ENCODE measurements around the gene CXADR. TPM values are rescaled to one million over a fixed set of nuclear protein-coding genes. Genes with fewer than 3 reads are reported as not detected.
"Not testable (repeated sequence)": the region's sequence is repeated elsewhere in the genome, so short reads cannot be mapped to it uniquely, and the experiment has no call there.

The CXADR gene
- total RNA-seq, 2 donors from 2014 or later: 0.62 to 1.9 TPM

GRCh38 chr21:17489565-17489964 lies 23.3 kb upstream of the CXADR start:
- not testable (repeated sequence) for H3K4me3 Mint-ChIP-seq; H3K27ac Mint-ChIP-seq; DNase-seq; ATAC-seq; H3K36me3 Mint-ChIP-seq (ENCODE audit: low read depth); H3K4me1 Mint-ChIP-seq; H3K9me3 ChIP-seq (ENCODE audit: control insufficient read depth, low read length, poor library complexity, severe bottlenecking)
- peaks cover 11% of the 10 kb centered on the region for H3K27me3 Mint-ChIP-seq

- peaks cover 3% of the 10 kb centered on the region for H3K36me3 Mint-ChIP-seq (ENCODE audit: low read depth)
- no peaks in the 10 kb centered on the region for H3K9me3 ChIP-seq (ENCODE audit: control insufficient read depth, low read length, poor library complexity, severe bottlenecking)
- no peak overlapping the region for H3K4me3 Mint-ChIP-seq
- no peaks in the 10 kb centered on the region for H3K4me1 Mint-ChIP-seq
- no peak overlapping the region for H3K27ac Mint-ChIP-seq
- DNase-seq (no peak), ATAC-seq (no peak)
- peaks cover 23% of the 10 kb centered on the region for H3K27me3 Mint-ChIP-seq
Observed at GRCh38 chr21:17491716-17492414, 21.0 kb upstream of the CXADR start.

- H3K9me3 ChIP-seq (ENCODE audit: control insufficient read depth, low read length, poor library complexity, severe bottlenecking): no peaks in the 10 kb centered on the region
- ATAC-seq (no peak), DNase-seq (no peak)
- Mint-ChIP-seq H3K27me3 (peaks cover 23% of the 10 kb centered on the region), H3K4me1 (no peaks in the 10 kb centered on the region), H3K36me3 (ENCODE audit: low read depth) (peaks cover 3% of the 10 kb centered on the region), H3K4me3 (no peak overlapping the region), H3K27ac (no peak overlapping the region)
Observed at GRCh38 chr21:17492415-17493168, 20.3 kb upstream of the CXADR start.

- no peak overlapping the region for H3K4me3 Mint-ChIP-seq
- no peak for DNase-seq
- H3K27ac Mint-ChIP-seq: no peak overlapping the region
- H3K36me3 Mint-ChIP-seq (ENCODE audit: low read depth): peaks cover 3% of the 10 kb centered on the region
- H3K27me3 Mint-ChIP-seq: peaks cover 28% of the 10 kb centered on the region
- H3K4me1 Mint-ChIP-seq: no peaks in the 10 kb centered on the region
- H3K9me3 ChIP-seq (ENCODE audit: control insufficient read depth, low read length, poor library complexity, severe bottlenecking): no peaks in the 10 kb centered on the region
- no peak for ATAC-seq
Observed at GRCh38 chr21:17494051-17494450, 18.8 kb upstream of the CXADR start.

GRCh38 chr21:17495680-17496079 lies 17.2 kb upstream of the CXADR start:
- Mint-ChIP-seq H3K27me3 (peaks cover 36% of the 10 kb centered on the region), H3K36me3 (ENCODE audit: low read depth) (peaks cover 3% of the 10 kb centered on the region), H3K27ac (no peak overlapping the region), H3K4me1 (no peaks in the 10 kb centered on the region), H3K4me3 (no peak overlapping the region)
- no peak for ATAC-seq
- no peak for DNase-seq
- H3K9me3 ChIP-seq (ENCODE audit: control insufficient read depth, low read length, poor library complexity, severe bottlenecking): no peaks in the 10 kb centered on the region

- H3K9me3 ChIP-seq (ENCODE audit: control insufficient read depth, low read length, poor library complexity, severe bottlenecking): no peaks in the 10 kb centered on the region
- DNase-seq (no peak), ATAC-seq (no peak)
- Mint-ChIP-seq H3K27me3 (peaks cover 36% of the 10 kb centered on the region), H3K4me1 (no peaks in the 10 kb centered on the region), H3K4me3 (no peak overlapping the region), H3K36me3 (ENCODE audit: low read depth) (peaks cover 3% of the 10 kb centered on the region), H3K27ac (no peak overlapping the region)
Observed at GRCh38 chr21:17497316-17497715, 15.5 kb upstream of the CXADR start.

GRCh38 chr21:17498586-17498985 lies 14.3 kb upstream of the CXADR start:
- DNase-seq (no peak), ATAC-seq (no peak)
- Mint-ChIP-seq H3K27me3 (peaks cover 34% of the 10 kb centered on the region), H3K4me3 (no peak overlapping the region), H3K27ac (no peak overlapping the region), H3K36me3 (ENCODE audit: low read depth) (peaks cover 3% of the 10 kb centered on the region), H3K4me1 (no peaks in the 10 kb centered on the region)
- H3K9me3 ChIP-seq (ENCODE audit: control insufficient read depth, low read length, poor library complexity, severe bottlenecking): no peaks in the 10 kb centered on the region

- Mint-ChIP-seq H3K36me3 (ENCODE audit: low read depth) (no peaks in the 10 kb centered on the region), H3K4me3 (no peak overlapping the region), H3K4me1 (no peaks in the 10 kb centered on the region), H3K27me3 (peaks cover 13% of the 10 kb centered on the region), H3K27ac (no peak overlapping the region)
- ATAC-seq: no peak
- H3K9me3 ChIP-seq (ENCODE audit: control insufficient read depth, low read length, poor library complexity, severe bottlenecking): no peaks in the 10 kb centered on the region
- DNase-seq: no peak
Observed at GRCh38 chr21:17501107-17502006, 11.5 kb upstream of the CXADR start.

GRCh38 chr21:17502985-17503384 lies 9.9 kb upstream of the CXADR start:
- H3K27ac Mint-ChIP-seq; H3K4me1 Mint-ChIP-seq; DNase-seq; H3K9me3 ChIP-seq (ENCODE audit: control insufficient read depth, low read length, poor library complexity, severe bottlenecking); H3K4me3 Mint-ChIP-seq; ATAC-seq; H3K36me3 Mint-ChIP-seq (ENCODE audit: low read depth): not testable (repeated sequence)
- peaks cover 13% of the 10 kb centered on the region for H3K27me3 Mint-ChIP-seq

GRCh38 chr21:17506951-17507350 lies 5.9 kb upstream of the CXADR start:
- no peak for DNase-seq
- Mint-ChIP-seq H3K27ac (no peak overlapping the region), H3K4me1 (peaks cover 1% of the 10 kb centered on the region), H3K4me3 (no peak overlapping the region), H3K27me3 (no peaks in the 10 kb centered on the region), H3K36me3 (ENCODE audit: low read depth) (no peaks in the 10 kb centered on the region)
- H3K9me3 ChIP-seq (ENCODE audit: control insufficient read depth, low read length, poor library complexity, severe bottlenecking): no peaks in the 10 kb centered on the region
- no peak for ATAC-seq

- Mint-ChIP-seq H3K27ac (no peak overlapping the region), H3K36me3 (ENCODE audit: low read depth) (no peaks in the 10 kb centered on the region), H3K4me3 (no peak overlapping the region), H3K4me1 (peaks cover 6% of the 10 kb centered on the region), H3K27me3 (no peaks in the 10 kb centered on the region)
- no peaks in the 10 kb centered on the region for H3K9me3 ChIP-seq (ENCODE audit: control insufficient read depth, low read length, poor library complexity, severe bottlenecking)
- no peak for DNase-seq
- no peak for ATAC-seq
Observed at GRCh38 chr21:17507591-17507990, 5.3 kb upstream of the CXADR start.

- Mint-ChIP-seq H3K36me3 (ENCODE audit: low read depth) (no peaks in the 10 kb centered on the region), H3K4me1 (peaks cover 18% of the 10 kb centered on the region), H3K27ac (peak overlapping the region; percentile 65), H3K4me3 (peak overlapping the region; percentile 90), H3K27me3 (peaks cover 21% of the 10 kb centered on the region)
- H3K9me3 ChIP-seq (ENCODE audit: control insufficient read depth, low read length, poor library complexity, severe bottlenecking): no peaks in the 10 kb centered on the region
- no peak for DNase-seq
- peak; percentile 22 for ATAC-seq
Observed at GRCh38 chr21:17513214-17514123, 626 bp downstream of the CXADR start.

Data from T-helper 17 cell (primary cell).